GM19351 (cell line): ENCODE measurements around the gene CNGB1.

Experiments
- ATAC-seq: cut with Tn5 transposase; IDR thresholded peaks from one replicate; pipeline ENCODE4 v1.9.1; 2021; ENCODE audit warnings: mild to moderate bottlenecking, moderate library complexity; ENCODE audit not compliant: unreplicated experiment

Gene CNGB1

DNA sequence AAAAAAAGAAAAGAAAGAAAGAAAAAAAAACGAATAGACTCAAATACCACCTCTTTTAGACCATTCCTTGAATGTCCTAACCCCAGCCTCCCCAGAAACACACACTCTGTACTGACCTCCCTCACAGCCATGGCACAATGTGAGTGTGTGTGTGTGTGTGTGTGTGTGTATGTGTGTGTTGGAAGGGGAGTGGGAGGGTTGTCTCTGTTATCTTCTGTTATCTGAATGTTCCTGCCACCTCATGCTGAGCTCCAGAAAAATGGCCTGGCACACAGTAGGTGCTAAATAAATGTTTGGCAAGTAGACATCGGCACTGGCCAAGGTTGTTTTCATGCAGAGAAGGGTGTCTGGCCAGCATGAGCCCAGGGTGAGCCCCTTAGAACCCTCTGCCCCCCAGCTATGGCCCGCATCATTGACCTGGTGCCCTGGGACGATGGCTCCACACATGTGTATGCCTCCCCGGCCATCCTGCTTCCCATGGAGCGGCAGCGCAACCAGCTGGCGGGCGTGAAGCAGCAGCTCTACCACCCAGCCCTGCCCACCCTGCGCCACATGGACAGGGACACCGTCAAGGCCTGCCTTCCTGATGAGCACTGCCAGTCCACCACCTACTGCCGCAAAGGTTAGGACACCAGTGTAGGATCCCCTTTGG, 6.6 kb upstream of the CNGB1 start:
- no peak for ATAC-seq

DNA sequence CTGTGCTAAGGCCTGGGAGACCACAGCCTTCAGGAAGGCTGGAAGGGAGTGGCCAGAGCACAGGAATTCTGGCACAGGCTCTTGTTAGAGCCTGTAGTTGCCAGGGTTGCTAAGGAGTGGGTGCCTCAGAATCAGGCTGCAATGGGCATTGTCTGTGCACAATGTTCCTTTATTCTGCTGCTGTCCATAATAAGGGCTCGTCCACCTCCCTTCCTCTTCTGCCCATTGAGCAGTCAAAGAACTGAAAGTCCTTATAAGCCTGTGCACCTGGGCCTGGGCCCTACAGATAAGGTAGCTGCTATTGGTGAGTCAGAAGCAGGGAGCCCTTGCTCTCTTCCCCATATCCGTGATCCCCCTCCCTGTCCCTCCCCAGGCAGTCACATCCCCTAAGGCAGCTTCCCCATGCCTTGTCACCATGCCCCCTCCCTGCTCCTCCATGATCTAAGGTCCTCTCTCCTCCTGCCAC, 5.4 kb upstream of the CNGB1 start:
- no peak for ATAC-seq

DNA sequence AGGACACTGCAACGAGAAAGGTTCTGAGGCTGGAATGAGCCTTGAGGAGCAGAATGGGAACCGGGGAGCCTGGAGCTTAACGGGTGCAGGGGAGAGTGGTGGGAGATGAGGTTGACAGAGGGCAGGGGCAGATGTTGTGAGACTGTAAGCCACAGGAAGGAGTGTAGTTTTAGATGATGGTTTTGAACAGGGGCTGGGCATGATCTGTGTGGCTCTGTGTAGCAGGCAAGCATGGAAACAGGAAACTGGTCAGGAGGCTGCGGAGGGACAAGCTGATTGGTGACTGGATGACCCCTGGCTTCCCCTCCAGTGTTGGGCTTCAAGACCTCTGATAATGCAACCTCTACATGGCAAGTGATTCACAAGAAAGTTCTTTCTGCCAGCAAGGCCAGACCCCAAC, 1.4 kb upstream of the CNGB1 start:
- ATAC-seq: no peak

DNA sequence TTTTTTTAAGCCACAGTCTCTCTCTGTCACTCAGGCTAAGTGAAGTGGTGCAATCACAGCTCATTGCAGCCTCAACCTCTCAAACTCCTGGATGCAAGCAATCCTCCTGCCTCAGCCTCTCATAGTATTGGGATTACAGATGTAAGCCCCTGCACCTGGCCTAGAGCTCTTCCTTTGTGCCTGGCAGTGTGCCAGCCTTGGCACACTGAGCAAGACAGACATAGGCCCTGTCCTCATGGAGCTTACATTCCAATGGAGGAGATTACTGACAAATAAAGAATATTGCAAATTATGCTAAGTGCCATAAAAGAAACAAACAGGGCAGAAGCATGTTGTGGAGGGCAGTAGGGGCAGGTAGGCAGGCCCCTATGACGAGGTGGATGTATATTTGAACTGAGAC, 920 bp upstream of the CNGB1 start:
- ATAC-seq: no peak

DNA sequence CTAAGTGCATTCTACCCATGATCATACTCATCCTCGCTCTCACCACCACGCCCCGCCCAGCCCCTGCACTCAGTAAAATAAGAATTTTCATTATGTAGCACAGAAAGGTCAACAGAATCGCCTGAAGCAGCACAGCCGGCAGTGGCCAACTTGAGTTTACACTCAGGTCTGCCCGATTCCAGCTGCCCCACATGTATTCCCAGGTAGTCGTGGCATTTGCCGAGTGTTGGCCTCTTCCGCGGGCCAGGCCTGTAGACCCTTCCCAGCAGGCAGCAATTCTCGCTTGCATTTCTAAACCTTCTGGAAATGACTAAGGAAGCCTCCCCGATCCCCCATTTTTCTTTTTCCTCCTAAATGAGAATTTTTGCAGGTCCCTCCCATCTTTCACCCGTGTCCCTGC, 609 bp downstream of the CNGB1 start:
- no peak for ATAC-seq

DNA sequence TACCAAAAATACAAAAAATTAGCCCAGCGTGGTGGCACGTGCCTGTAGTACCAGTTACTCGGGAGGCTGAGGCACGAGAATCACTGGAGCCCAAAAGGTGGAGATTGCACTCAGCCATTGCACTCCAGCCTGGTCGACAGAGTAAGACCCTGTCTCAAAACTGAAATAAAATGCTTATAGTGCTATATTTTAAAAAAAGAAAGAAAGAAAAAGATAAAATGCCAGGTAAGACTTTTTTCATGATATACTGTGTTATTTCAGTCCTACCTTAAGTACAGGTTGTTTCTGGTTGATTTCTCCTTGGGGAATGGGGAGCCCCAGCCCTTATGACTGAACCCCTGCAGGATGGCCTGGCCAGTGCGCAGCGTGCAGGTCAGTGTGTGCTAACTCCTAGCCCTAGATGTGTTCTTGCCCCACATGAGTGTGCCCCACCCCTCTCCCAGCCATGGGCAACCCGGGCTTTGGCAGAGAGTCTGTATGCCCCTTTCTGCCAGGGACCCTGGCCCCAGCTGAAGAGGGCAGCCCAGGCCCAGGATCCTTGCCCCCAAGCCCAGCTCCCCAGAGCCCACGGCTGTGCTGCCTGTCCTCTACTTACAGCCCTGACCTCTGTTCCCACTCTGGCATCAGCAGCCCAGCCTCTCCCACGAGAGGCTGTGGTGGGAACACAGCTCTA, 1.3 kb downstream of the CNGB1 start:
- no peak for ATAC-seq

DNA sequence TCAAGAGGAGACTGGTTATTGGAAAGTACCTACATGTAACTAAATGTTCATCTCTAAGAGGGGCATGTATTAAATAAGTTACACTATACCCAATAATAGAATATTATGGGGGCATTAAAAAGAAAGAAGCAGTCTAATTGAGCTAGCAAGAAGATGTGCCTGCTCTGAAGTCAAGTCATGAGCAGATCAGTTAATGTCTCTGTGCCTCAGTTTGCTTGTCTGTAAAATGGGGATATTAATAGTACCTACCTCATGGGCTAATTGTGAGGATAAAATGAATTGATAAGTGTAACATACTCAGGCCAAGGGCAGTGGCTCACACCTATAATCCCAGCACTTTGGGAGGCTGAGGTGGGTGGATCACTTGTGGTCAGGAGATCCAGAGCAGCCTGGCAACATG, 3.0 kb downstream of the CNGB1 start:
- ATAC-seq: no peak

DNA sequence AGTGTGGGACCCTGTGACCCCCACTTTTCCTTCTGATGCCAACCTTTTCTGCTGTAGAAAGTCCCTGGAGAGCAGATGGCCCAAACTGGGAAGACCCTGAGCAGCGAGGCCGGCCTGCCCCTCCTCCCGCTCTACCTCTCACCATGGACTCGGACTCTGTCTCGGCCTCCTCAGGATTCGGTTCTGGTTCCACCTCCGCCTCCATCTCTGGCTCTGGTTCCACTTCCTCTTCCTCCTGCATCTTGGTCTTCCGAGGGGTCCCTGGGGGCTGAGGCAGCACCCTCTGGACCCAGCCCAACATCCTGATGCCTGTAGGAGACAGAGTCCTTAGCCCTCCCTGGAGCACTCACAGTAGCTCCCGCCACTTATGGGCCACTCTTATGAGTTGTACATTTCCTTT, 3.9 kb downstream of the CNGB1 start:
- no peak for ATAC-seq

DNA sequence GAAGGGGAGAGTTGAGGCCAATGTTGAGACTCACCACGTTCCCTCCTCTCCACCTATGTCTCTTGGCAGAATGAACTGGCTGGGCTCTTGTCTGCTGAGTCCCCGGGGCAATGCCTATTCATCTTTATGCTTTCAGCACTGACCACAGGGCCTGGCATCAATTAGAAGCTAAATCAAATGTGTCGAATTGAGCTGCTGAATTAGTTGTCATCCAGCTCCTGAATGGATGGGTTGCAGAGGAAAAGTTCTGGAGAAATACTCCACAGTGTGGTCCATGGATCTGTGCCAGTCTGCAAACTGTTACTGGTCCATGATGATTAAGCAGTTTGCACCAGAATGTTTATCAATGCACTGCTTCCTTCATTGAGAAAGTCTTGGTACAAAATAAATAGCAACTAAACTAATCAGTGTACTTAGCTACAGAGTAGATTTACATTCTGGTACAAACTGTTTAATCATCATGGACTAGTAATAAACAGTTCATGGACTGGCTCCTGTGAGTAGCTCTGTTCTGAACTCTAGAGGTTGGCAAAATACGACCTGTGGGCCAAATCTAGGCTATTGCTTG, 4.6 kb downstream of the CNGB1 start:
- no peak for ATAC-seq

DNA sequence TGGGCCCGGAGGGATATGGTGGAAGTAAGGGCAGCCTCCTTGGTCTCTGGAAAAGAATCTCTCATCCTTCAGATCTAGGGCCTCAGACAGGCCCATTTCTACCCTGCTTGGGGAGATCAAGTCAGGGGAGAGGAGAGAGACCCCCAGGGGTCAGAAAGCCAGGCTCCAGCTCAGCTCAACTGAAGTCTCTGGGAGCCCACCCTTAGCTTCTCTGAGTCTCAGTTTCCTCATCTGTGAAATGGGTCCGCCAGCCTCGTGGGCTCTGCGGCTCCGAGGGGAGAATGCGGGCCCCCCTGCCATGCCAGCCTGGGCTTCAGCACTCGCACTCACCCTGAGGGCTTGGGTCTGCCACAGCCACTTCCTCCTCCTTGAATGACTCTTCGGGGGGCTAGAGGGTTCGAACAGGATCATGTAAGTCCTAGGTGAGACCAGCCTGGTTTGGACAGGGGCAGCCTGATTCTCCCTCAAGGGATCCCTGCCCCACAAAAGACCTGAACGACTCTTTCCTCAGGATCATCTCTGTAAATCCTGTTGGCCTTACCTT, 6.7 kb downstream of the CNGB1 start:
- no peak for ATAC-seq

DNA sequence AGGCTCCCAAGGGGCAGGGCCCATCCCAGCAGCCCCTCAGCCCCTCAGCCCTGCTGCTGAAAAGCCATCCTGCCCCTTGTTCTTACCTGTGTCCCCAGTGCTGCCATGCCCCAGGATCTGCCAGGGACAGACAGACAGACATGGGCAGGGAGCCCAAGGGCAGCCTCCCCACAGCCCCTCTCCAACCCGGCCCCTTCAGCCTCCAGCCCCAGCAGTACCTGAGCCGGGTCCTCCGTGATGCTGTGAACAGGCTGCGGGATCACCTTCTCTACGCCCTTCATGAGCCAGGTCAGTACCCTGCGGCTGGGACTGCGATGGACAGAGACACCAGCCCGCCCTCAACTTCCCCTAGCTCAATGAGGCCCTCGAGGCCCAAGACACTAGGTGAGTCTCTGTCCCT, 8.2 kb downstream of the CNGB1 start:
- no peak for ATAC-seq

DNA sequence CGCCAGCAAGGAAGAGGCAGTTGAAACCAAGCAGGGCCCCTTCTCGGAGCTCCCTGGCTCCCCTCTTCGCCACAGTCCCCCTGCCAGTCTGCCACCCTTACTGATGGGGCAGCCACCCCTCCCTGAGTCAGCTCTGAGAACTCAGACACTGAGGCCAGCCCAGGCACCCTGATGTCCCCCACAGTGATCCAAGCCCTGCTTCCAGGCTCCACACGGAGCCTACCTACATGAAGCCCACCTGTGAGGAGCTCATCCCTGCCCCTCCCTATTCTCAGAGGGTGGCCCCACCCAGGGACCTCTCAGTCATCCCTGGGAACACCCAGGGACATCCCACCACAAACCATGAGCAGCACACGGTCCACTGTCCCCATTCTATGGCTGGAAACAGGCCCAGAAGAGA, 8.9 kb downstream of the CNGB1 start:
- no peak for ATAC-seq

DNA sequence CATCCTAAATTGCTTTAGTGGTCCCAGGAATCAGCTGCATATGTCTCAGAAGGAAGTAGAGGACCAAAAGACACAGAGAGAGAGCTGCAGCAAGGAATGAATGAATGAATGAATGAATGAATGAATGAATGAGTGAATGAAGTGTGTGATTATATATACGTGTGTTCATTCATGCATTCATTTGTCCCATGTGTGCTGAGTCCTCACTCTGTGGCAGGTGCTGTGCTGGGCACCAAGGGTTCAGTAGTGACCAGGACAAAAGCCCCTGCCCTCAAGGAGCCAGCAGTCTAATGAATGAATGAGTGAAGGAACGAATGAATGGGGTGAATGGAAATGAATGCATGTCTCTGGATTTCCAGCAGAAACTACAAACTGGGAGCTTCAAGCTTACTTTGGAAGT, 9.4 kb downstream of the CNGB1 start:
- ATAC-seq: no peak

DNA sequence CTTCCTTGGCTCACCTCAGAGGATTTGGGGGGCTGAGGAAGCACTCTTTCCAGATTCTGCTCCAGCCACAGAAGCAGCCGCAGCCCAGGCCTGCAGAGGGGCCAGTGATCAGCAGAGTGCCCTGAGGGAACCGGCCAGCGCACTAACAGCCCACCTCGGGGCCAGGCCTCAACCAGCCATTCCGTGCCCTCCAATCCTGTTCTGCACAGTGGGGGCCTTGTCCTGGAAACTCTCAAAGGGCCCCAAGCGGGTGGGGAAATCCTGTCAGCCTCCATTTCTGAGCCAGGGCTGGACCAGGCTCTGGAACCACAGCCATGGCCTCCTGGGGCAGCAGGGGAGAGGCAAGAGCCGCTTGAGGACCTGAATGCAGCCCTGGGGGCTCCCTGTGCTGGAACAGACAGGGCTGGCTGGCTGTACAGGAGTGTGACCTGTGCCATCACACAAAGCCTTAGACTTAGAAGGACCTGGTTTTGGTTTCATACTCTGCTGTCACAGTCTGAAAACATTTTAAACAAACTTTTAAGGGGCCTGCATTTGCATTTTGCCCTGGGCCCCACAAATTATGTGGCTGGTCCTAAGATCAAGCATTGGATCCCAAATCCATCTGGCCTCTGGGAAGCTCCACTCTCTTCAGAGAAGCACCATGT, 10.0 kb downstream of the CNGB1 start:
- ATAC-seq: no peak

DNA sequence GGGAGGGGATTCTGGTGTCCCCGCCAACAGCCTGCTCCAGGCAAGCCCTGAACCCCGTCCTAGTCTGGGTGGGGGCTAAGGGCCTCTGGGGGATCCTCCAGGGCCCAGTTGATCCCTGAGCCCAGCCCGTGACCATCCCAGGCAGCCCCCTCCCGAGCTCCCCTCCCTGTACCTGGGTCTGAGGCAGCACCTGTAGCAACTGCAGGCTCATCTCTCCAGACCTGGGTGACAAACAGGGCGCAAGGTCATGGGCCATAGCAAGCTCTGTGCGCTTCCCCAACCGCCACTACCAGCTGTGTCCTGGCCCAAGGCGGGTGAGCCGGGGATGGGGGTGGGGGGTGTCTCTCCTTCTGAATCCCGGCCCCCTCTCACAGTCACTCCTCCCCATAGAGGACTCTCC, 10.6 kb downstream of the CNGB1 start:
- ATAC-seq: no peak

DNA sequence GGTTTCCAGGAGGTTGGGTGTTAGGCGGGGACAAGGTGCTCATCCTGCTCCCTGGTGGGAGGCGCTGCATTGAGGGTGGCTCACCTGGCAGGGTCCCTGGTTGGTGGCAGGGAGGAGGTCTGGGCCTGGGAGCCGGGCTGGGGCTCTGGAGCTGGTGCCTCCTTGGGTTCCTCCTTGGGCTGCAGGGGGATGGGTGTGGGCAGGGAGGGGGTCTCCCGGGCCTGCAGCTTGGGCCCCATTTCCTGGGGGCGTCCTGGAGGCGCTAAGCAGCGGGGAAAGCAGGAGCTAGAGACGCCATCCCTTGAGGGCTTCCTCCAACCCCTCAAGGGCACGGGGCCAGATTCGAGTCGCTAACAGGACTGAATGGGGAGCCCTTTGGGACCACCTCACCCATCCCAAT, 11.1 kb downstream of the CNGB1 start:
- no peak for ATAC-seq

DNA sequence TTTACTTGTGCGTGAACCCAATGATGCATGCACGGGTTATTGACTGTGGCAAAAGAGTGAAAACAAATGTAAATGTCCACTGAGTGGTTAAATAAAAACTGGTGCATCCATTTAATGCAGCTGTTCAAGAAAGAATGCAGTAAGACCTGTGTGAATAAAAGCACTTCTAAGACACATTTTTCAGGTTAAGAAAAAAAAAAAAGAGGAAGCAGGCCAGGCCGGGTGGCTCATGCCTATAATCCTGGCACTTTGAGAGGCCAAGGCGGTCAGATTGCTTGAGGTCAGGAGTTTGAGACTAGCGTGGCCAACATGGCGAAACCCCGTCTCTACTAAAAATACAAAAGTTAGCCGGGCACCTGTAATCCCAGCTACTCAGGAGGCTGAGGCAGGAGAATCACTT, 11.8 kb downstream of the CNGB1 start:
- no peak for ATAC-seq

DNA sequence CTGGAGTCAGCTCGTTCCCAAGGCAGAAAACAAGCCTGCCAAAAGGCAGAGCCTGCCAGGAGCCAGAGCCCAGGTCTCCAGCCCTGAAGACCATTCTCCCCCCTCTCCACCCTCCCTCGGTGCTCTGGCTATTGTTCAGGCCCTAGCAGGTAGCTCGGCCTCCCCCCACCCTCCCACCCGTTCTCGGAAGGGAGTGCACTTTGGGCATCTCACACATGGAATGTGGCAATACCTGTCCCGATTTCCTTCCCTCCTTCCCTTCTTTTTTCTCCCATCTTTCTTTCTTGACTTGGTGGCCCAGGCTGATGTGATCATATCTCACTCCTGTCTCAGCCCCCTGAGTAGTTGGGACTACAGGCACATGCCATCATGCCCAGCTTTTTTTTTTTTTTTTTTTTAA, 12.4 kb downstream of the CNGB1 start:
- ATAC-seq: no peak

DNA sequence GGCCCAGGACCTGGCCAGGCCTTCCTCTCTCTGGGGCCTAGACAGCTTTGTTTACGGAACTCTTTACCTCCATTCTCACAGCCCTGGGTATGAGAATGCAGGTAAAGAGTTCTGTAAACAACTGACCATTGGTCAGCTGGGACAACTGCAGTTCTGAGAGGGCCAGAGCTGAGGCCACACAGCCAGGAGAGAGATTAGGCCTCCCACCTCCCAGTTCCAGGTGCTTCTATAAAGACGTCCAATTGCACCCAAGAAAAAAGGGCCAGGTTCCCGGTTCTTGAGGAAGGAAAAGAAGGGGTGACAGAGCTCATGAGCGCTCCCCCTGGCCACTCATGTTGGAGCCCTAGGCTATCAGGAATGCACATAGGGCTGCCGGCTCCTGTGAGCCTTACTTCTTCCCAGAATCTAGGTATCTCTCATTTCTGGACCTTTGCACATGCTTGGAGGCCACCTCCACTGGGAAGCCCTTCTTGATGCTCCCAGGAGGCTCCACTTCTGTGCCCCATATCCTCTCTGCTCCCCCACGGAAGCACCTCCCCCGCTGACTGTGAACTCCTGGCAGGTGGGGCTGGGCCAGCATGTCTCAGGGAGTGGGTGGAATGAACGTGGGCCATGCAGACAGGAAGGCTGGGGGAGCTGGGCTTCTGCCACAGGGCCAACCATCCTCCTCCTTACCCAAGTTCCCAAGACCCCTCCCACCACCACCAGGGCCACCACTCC, 13.1 kb downstream of the CNGB1 start:
- ATAC-seq: no peak

DNA sequence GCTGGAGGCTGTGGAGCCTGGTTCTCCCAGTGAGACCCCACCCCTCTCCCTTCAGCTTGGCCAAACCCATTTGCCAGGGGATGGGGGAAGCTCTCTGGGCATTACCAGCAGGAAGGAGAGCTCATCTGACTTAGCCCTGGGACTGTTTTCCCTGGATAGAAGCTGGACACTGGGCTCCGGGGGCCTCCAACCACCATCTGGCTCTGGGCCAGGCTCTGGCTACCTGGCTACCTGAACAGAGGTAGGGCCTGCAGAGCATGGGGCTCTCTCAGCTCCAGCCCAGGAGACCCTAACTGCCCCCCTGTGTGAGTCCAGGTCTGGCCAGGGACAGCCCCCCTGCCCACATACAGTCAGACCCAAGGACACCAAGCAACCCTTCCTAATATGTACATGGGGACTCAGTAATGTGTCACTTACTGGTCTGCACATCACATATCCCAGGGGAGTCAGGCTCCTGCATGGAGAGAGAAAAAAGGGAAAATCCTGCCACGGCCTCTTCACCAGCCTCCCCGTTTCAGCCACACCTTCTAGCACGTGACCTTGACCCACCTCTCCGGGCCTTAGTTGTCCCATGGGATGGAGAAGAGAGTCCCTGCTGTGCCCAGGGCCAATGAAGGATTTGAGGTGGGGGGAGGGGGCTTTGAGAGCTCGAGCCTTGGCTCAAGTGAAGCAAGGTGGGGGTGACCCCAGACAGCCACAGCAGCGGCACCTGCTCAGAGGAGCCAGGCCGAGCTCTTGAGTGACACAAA, 13.8 kb downstream of the CNGB1 start:
- ATAC-seq: no peak
